GM12864 (cell line): Measurements from ENCODE around the gene CRTAC1.

Experiments
- DNase-seq: peaks from one replicate; pipeline ENCODE4 v3.0.0-alpha.2; 2011; ENCODE audit warnings: low read depth
- H3K4me3 ChIP-seq: 2 replicates; pipeline ENCODE4 v1.5.1; 2011; ENCODE audit warnings: mild to moderate bottlenecking, low read depth, low read length, control low read depth
- TF ChIP-seq, protein P1 (sequence below): IDR thresholded peaks from 2 replicates; pipeline ENCODE4 v1.5.1; 2011; ENCODE audit warnings: low read depth, mild to moderate bottlenecking, moderate library complexity, low read length, control low read depth, inconsistent platforms; ENCODE audit errors: missing control alignments

CRTAC1 gene

DNA sequence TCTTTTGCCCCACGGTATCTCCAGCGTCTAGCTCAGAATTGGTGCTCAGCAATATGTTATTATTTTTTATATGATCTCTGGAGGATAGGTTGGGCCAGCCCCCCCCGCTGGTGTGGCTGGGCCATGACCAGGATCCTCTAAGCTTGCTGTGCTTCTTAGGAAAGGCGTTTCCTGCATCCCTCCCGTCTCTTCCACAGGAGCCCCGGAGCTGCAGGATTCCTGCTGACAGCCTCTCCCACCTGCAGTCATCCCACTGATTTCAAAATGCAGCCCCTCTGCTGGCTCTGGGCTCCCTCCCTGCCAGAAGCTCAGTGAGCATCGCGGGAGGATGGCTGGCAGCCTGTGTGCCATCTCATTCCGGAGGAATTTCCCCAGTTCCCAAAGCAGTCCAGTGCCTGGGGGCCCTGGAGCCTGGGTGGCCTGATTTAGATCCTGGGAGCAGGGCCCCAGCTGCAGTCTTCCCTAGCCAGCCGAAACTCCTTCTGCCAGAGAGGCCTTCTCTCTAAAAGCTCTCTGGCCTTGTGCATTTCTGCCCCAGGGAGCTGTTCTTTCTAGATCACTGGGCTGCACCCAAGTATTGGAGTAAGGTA, 202.6 kb downstream of the CRTAC1 start:
- no peak for DNase-seq
- TF ChIP-seq, protein P1, sequence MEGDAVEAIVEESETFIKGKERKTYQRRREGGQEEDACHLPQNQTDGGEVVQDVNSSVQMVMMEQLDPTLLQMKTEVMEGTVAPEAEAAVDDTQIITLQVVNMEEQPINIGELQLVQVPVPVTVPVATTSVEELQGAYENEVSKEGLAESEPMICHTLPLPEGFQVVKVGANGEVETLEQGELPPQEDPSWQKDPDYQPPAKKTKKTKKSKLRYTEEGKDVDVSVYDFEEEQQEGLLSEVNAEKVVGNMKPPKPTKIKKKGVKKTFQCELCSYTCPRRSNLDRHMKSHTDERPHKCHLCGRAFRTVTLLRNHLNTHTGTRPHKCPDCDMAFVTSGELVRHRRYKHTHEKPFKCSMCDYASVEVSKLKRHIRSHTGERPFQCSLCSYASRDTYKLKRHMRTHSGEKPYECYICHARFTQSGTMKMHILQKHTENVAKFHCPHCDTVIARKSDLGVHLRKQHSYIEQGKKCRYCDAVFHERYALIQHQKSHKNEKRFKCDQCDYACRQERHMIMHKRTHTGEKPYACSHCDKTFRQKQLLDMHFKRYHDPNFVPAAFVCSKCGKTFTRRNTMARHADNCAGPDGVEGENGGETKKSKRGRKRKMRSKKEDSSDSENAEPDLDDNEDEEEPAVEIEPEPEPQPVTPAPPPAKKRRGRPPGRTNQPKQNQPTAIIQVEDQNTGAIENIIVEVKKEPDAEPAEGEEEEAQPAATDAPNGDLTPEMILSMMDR, result no peak
- H3K4me3 ChIP-seq, result no peak overlapping the region

DNA sequence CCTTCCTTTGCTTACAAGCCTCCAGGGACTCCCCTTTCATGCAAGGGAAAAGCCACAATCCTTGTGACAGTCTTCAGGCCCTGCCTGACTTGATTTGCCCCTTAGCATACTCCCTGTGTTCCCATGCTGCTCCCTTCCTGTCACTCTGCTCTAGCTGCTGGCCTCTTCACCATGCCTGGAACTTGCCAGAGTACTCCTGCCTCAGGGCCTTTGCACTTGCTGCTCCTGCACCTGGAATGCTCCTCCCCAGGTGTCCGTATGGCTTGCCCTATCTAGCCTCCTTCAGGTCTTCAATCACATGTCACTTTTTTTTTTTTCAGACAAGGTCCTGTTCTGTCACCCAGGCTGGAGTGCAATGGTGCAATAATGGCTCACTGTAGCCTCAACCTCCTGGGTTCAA, 203.5 kb downstream of the CRTAC1 start:
- H3K4me3 ChIP-seq, result no peak overlapping the region
- no peak for DNase-seq
- TF ChIP-seq, protein P1, result no peak

DNA sequence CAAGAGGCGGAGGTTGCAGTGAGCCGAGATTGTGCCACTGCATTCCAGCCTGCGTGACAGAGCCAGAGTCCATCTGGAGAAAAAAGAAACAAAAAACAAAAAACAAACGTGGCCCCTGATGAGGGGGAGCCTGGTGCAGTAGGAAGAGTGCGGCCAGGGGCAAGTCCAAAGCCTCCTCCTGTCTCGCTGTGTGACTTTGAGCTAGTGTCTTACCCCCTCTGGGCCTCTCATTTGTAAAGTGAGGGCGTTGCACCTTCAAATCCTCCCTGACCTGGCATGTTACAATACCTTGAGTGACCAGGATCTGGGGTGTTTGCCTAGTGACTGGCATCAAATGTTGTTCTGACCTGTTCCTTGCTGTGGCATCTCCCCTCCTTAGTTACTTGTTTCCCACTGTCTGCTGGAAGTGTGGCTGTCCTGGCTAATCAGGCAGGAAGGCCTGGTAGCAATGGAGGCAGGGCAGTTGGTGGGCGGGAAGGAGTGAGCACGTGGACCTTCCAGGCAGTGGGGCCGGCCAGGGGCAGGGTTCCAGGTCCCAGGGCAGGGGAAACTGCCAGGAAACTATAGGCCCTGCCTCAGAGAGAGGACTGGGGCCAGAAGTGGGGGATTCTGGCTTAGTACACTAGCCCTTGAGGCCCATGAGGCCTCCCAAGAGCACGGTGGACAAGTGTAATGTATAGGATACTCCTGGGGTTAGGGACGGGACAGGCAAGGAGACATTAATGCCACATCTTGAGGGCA, 205.2 kb downstream of the CRTAC1 start:
- no peak overlapping the region for H3K4me3 ChIP-seq
- no peak for DNase-seq
- TF ChIP-seq, protein P1, result no peak

DNA sequence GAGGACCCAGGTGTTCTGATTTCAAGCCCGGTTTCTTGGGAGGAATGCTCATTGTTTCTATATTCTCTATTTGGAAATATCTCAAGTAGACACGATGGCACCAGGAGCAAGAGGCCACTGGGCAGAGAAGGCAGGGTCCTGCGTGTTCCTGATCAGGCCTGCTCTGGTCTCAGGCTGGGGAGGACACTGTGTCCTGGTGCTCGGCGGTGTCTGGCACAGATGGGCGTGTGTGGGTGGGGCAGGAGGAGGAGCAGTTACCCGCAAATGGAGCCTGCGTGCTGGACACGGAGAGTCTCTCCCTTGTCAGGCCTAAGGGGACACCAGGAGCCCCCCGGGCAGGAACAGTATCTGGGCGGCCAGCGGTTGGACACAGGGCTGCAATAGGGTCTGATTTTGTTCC, 206.7 kb downstream of the CRTAC1 start:
- H3K4me3 ChIP-seq, result no peak overlapping the region
- no peak for DNase-seq
- TF ChIP-seq, protein P1, result no peak

DNA sequence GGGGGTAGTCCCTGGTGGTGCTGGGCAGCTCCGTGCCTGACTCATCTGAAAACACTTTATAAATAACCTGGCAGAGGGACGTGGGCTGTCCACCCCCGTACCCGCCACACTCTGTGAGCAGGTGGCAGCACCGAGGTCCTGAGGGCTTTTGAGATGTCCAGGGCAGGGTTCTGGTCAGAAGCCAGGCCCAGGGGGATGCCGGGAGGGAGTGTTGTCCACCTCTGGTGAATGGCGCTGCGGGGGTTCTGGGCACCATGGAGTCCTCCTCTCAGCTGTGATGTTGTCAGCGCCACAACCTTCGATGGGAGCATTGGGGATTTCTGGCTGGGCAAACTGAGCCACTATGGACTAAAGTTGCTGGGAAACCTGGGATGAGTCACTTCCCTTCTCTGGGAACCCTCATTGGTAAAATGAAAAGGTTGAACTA, 208.1 kb downstream of the CRTAC1 start:
- no peak overlapping the region for H3K4me3 ChIP-seq
- TF ChIP-seq, protein P1, result no peak
- no peak for DNase-seq

DNA sequence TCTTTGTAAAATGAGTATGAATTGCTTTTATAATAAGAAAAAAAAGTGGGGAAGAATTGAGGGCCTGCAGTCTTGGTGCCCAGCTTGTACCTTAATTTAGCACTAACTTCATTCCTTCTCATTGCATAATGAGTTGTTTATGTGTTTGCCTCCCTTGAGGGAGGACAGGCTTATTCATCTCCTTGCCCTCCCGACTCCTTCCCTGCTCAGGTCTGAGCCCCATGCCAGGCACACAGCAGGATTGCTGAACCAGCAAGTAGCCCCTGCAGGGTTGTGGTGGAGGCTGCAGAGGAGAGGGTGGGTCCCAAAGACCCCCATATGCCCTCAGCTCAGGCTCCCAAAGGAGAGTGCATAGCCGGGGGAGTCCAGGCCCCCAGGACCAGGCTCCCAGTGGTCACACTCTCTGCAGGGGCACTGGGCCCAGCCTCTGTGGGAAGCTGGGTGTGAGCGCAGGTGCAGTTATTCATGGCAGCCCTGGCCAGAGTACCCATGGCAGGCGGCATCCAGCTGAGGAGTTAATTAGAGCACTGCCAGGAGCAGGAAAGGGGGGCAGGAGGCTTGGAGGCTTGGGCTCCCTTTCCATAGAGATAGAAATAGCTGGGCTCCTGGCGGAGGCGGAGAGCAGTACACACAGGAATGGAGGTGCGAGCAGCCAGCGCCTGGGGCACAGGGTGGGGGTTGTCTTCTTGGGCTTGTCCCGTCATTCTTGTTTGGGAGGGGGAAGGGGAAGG, 208.9 kb downstream of the CRTAC1 start:
- no peak for DNase-seq
- TF ChIP-seq, protein P1, result no peak
- no peak overlapping the region for H3K4me3 ChIP-seq
